GM23338 (cell line): ENCODE data around the gene EPHB1. TPM values are rescaled to one million over a fixed set of nuclear protein-coding genes. Genes with fewer than 3 reads are reported as not detected.

Experiments used
- ATAC-seq: fragments of 200-7000 bp; cut with Tn5 transposase; 3 replicates; pipeline ENCODE4 v1.9.1; 2020
- DNase-seq: peaks from one replicate; pipeline ENCODE4 v3.0.0-alpha.2; 2015; ENCODE audit warnings: low spot score
- H2AFZ ChIP-seq: fragments of 200-600 bp; sonication (generic); 2 replicates; pipeline ENCODE4 v1.8.0; 2016; ENCODE audit warnings: antibody characterized with exemption, mild to moderate bottlenecking, moderate library complexity
- H3F3A ChIP-seq: fragments of 200-600 bp; sonication (generic); replicated peaks from 2 replicates; pipeline ENCODE4 v1.8.0; 2017; ENCODE audit warnings: antibody characterized with exemption, mixed run types, low read depth
- H3K27ac ChIP-seq: fragments of 200-600 bp; sonication (generic); 2 replicates; pipeline ENCODE4 v1.6.1; 2016; ENCODE audit warnings: low read depth
- H3K27me3 ChIP-seq: fragments of 200-600 bp; sonication (generic); 2 replicates; pipeline ENCODE4 v1.8.0; 2016; ENCODE audit warnings: mild to moderate bottlenecking, mixed run types, moderate library complexity; ENCODE audit not compliant: insufficient read depth
- H3K36me3 ChIP-seq: fragments of 200-600 bp; sonication (generic); 2 replicates; pipeline ENCODE4 v1.8.0; 2016; ENCODE audit warnings: mild to moderate bottlenecking; ENCODE audit not compliant: insufficient read depth
- H3K4me1 ChIP-seq: fragments of 200-600 bp; sonication (generic); 2 replicates; pipeline ENCODE4 v1.8.0; 2016; ENCODE audit warnings: mild to moderate bottlenecking, moderate library complexity; ENCODE audit not compliant: insufficient read depth
- H3K4me2 ChIP-seq: fragments of 200-600 bp; sonication (generic); 2 replicates; pipeline ENCODE4 v1.7.1; 2017; ENCODE audit warnings: mixed run types
- H3K4me3 ChIP-seq: fragments of 200-600 bp; sonication (generic); 2 replicates; pipeline ENCODE4 v1.6.1; 2016; ENCODE audit warnings: mixed run types
- H3K79me2 ChIP-seq: fragments of 200-600 bp; sonication (generic); replicated peaks from 2 replicates; pipeline ENCODE4 v1.8.0; 2017; ENCODE audit warnings: mild to moderate bottlenecking; ENCODE audit not compliant: insufficient read depth
- H3K9me2 ChIP-seq: fragments of 200-600 bp; sonication (generic); 2 replicates; pipeline ENCODE4 v1.8.0; 2017; ENCODE audit not compliant: insufficient read depth
- H4K20me1 ChIP-seq: fragments of 200-600 bp; sonication (generic); replicated peaks from 2 replicates; pipeline ENCODE4 v1.8.0; 2017; ENCODE audit warnings: mild to moderate bottlenecking; ENCODE audit not compliant: insufficient read depth
- H3K27ac Mint-ChIP-seq: 2 replicates; pipeline ENCODE4 v1.8.0; 2020; ENCODE audit warnings: inconsistent platforms, mild to moderate bottlenecking, moderate library complexity, mixed read lengths
- H3K27me3 Mint-ChIP-seq: 3 replicates; pipeline ENCODE4 v1.8.0; 2022; ENCODE audit warnings: low read depth, mild to moderate bottlenecking, moderate library complexity, mixed read lengths, inconsistent platforms; ENCODE audit not compliant: insufficient read depth, poor library complexity
- H3K36me3 Mint-ChIP-seq: 3 replicates; pipeline ENCODE4 v1.8.0; 2021; ENCODE audit warnings: low read depth, mild to moderate bottlenecking, inconsistent platforms, moderate library complexity, mixed read lengths
- H3K4me1 Mint-ChIP-seq: 3 replicates; pipeline ENCODE4 v1.8.0; 2020; ENCODE audit warnings: mild to moderate bottlenecking, inconsistent platforms, mixed read lengths
- H3K4me3 Mint-ChIP-seq: 3 replicates; pipeline ENCODE4 v1.8.0; 2021; ENCODE audit warnings: moderate library complexity, mild to moderate bottlenecking, inconsistent platforms, mixed read lengths
- H3K9me3 Mint-ChIP-seq: 3 replicates; pipeline ENCODE4 v1.8.0; 2020; ENCODE audit warnings: moderate library complexity, mild to moderate bottlenecking, inconsistent platforms, mixed read lengths
- CREB1 ChIP-seq: fragments of 250-450 bp; sonication (Bioruptor Pico); IDR thresholded peaks from 2 replicates; pipeline ENCODE4 v1.5.0; 2020; ENCODE audit warnings: low read depth, mild to moderate bottlenecking, moderate library complexity
- ETS1 ChIP-seq: IDR thresholded peaks from 2 replicates; pipeline ENCODE4 v1.6.1; 2016; ENCODE audit warnings: antibody characterized with exemption
- EZH2 ChIP-seq: fragments of 200-600 bp; sonication (generic); IDR thresholded peaks from one replicate; pipeline ENCODE4 v1.8.0; 2017; ENCODE audit warnings: antibody characterized with exemption, mild to moderate bottlenecking, low read depth; ENCODE audit not compliant: unreplicated experiment
- JUNB ChIP-seq: IDR thresholded peaks from one replicate; pipeline ENCODE4 v1.6.1; 2016; ENCODE audit warnings: antibody characterized with exemption; ENCODE audit not compliant: unreplicated experiment
- NANOG ChIP-seq: IDR thresholded peaks from 2 replicates; pipeline ENCODE4 v1.6.1; 2016; ENCODE audit warnings: antibody characterized with exemption, borderline replicate concordance
- STAT1 ChIP-seq: IDR thresholded peaks from one replicate; pipeline ENCODE4 v1.6.1; 2016; ENCODE audit warnings: antibody characterized with exemption; ENCODE audit not compliant: unreplicated experiment
- ZNF114 ChIP-seq: fragments of 250-450 bp; sonication (Bioruptor Pico); IDR thresholded peaks from 2 replicates; pipeline ENCODE4 v1.5.0; 2020; ENCODE audit warnings: mild to moderate bottlenecking, moderate library complexity
- ZNF331 ChIP-seq: fragments of 250-450 bp; sonication (Bioruptor Pico); IDR thresholded peaks from 2 replicates; pipeline ENCODE4 v1.5.0; 2020; ENCODE audit warnings: low read depth, mild to moderate bottlenecking, moderate library complexity
- ZNF462 ChIP-seq: fragments of 250-450 bp; sonication (Bioruptor Pico); IDR thresholded peaks from 2 replicates; pipeline ENCODE4 v1.5.0; 2020; ENCODE audit warnings: mild to moderate bottlenecking, moderate library complexity
- polyA plus RNA-seq: library from polyadenylated mRNA; unstranded; fragments of >200 nt; fragmentation: Nextera tagmentation; extraction: Ambion mirVana; gene quantifications from 2 replicates; pipeline ENCODE4 v1.2.1, GENCODE V29; 2016
- total RNA-seq: library from RNA; depleted of rRNA; stranded (reverse); fragments of >200 nt; shearing (Covaris generic); gene quantifications from 2 replicates; pipeline ENCODE4 v1.2.3, GENCODE V29; 2014
- TF ChIP-seq, protein P1 (sequence below), 2 experiments: fragments of 200-600 bp in 1 of 2; sonication (generic) in 1 of 2; conservative IDR thresholded peaks; 2 replicates each; pipeline versions ENCODE4 v1.5.1 to v1.6.1; 2016 to 2017; ENCODE audit warnings: antibody characterized with exemption in 2 of 2, low read depth in 2 of 2, mild to moderate bottlenecking in 2 of 2, moderate library complexity in 1 of 2

The EPHB1 gene
- total and polyA plus RNA-seq, 2 experiments from 2014 or later, result 2.7 to 5.2 TPM

- no peak overlapping the region for H3K4me3 Mint-ChIP-seq
- TF ChIP-seq ZNF462 (CRISPR knock-in tag) (no peak), NANOG (no peak), STAT1 (no peak), ZNF331 (no peak), ZNF114 (CRISPR knock-in tag) (no peak), JUNB (no peak), ETS1 (no peak), CREB1 (no peak), EZH2 (no peak)
- TF ChIP-seq, protein P1, sequence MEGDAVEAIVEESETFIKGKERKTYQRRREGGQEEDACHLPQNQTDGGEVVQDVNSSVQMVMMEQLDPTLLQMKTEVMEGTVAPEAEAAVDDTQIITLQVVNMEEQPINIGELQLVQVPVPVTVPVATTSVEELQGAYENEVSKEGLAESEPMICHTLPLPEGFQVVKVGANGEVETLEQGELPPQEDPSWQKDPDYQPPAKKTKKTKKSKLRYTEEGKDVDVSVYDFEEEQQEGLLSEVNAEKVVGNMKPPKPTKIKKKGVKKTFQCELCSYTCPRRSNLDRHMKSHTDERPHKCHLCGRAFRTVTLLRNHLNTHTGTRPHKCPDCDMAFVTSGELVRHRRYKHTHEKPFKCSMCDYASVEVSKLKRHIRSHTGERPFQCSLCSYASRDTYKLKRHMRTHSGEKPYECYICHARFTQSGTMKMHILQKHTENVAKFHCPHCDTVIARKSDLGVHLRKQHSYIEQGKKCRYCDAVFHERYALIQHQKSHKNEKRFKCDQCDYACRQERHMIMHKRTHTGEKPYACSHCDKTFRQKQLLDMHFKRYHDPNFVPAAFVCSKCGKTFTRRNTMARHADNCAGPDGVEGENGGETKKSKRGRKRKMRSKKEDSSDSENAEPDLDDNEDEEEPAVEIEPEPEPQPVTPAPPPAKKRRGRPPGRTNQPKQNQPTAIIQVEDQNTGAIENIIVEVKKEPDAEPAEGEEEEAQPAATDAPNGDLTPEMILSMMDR (conservative IDR thresholded peaks at IDR 0.05; ENCODE audit: low read depth in 2 of 2), result no peak
- no peaks in the 10 kb centered on the region for H3K36me3 ChIP-seq
- peaks cover 14% of the 10 kb centered on the region for H3K27me3 ChIP-seq
- H3K4me1 Mint-ChIP-seq, result peaks cover 49% of the 10 kb centered on the region
- ATAC-seq (no peak), DNase-seq (no peak)
- no peaks in the 10 kb centered on the region for H3K79me2 ChIP-seq
- H3K27me3 Mint-ChIP-seq, result peaks cover 21% of the 10 kb centered on the region
- no peak overlapping the region for H3K27ac Mint-ChIP-seq
- no peaks in the 10 kb centered on the region for H3K9me3 Mint-ChIP-seq
- H2AFZ ChIP-seq, result no peak overlapping the region
- H3F3A ChIP-seq, result no peaks in the 10 kb centered on the region
- no peaks in the 10 kb centered on the region for H3K36me3 Mint-ChIP-seq
- H3K4me3 ChIP-seq, result no peak overlapping the region
- H4K20me1 ChIP-seq, result no peaks in the 10 kb centered on the region; the same call in 1 of the 2 replicates
- no peak overlapping the region for H3K27ac ChIP-seq
- no peak overlapping the region for H3K4me2 ChIP-seq
- H3K4me1 ChIP-seq, result peaks cover 31% of the 10 kb centered on the region
- H3K9me2 ChIP-seq, result 0 out of 2 replicates have a peak, but pooled peaks cover 11% of the 10 kb centered on the region
These were observed 144.9 kb downstream of the EPHB1 start for GRCh38 chr3:134939978-134940377.
